Measurements from ENCODE around the gene CASQ2.

CASQ2 gene

DNA sequence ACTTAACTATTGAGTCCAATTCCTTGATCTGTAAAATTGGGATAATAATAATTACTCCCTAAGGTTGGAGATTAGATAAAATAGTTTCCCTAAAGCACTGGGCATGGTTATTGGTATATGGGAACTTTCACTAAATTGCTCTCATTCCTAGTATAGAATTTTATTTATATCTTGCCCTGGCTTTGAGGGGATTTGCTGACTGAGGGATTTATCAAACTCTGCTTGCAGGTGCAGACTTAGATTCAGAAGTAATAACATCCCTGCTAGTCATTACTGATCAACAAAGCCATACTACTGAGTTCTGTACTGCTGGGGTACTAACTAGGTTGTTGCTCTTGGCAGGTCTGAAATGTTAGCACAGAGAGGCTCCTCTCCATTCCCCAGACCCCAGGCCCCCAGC is 41.9 kb downstream of the CASQ2 start:
- no peak for DNase-seq

- no peak for DNase-seq
Measured at GRCh38 chr1:115726161-115726560, 42.4 kb downstream of the CASQ2 start.

- DNase-seq, result no peak
Measured at GRCh38 chr1:115725600-115725999, 42.9 kb downstream of the CASQ2 start.

- DNase-seq, result no peak
Measured at GRCh38 chr1:115723756-115724155, 44.8 kb downstream of the CASQ2 start.

DNA sequence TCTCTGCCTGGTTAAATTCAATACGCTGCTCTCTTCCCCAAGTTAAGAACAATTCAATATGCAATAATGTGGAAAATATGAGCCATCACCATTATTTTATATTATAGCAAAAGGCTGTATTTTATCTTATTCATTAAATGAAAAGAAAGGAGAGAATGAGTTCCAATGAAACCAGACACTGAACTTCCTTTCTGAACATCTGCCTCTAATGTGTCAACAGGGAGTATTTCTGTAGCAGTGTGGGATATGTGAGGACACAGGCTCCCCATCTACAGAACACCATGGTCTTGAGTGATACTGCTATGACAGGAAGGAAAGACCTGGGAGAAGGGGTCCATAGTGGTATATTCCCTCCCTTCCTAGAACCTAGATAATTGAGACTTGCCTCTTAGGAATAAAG is 46.3 kb downstream of the CASQ2 start:
- no peak for DNase-seq

DNA sequence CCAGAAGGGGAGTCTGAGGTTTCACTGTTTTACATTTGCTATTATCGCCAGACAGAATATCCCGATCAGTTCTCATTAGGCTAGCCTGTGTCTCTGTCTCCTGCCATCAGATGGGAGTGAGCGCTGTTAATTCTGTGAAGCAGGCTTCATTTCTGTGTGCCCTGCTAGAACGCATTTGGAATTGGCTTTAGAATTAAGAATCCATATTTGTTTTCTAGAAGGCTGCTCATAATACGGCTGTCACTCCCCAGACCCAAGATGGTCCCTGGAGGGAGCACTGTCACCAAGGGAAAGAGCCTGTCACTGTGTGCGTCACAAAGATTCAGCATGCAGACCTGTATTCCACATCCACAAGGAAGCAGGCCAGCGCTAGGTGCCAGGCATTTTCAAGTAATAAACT is 49.2 kb downstream of the CASQ2 start:
- no peak for DNase-seq

DNA sequence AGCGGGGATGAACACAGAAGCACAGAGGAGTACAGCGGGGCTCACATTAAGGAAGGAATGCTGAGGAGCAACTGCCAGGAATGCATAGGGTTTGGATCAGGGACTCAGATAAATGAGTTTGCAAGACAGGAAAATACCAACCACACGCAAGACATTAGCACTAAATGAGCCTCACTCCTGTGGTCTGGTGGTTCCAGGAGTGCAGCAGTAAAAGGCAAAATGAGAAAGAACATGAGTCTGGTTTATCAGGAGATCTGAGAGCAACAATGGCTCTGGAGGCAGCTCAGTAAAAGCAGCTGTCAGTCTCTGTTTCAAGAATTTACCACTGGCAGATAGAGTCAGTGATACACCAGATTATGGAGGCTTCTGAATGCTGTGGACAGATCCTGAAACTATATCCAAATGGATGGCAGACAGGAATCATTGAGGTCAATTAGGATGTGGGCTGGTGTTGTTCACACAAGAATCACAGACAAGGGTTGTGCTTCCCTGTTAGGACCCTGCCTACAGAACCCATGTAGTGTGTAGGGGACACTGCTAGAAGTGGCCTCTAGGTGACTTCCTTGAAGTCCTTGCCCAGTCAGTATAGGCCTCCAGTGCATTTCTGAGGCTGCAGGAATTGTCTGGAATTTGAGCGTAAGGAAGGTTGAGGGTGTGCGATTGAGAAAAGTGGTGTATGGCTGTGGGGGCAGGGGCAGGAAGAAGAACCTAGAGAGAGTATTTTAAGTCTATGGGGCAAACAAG is 50.3 kb downstream of the CASQ2 start:
- DNase-seq, result no peak

GRCh38 chr1:115717541-115717940 is 51.0 kb downstream of the CASQ2 start:
- DNase-seq, result no peak

GRCh38 chr1:115714572-115715141 is 53.9 kb downstream of the CASQ2 start:
- no peak for DNase-seq

- DNase-seq, result no peak
Measured at GRCh38 chr1:115713906-115714305, 54.6 kb downstream of the CASQ2 start.

DNA sequence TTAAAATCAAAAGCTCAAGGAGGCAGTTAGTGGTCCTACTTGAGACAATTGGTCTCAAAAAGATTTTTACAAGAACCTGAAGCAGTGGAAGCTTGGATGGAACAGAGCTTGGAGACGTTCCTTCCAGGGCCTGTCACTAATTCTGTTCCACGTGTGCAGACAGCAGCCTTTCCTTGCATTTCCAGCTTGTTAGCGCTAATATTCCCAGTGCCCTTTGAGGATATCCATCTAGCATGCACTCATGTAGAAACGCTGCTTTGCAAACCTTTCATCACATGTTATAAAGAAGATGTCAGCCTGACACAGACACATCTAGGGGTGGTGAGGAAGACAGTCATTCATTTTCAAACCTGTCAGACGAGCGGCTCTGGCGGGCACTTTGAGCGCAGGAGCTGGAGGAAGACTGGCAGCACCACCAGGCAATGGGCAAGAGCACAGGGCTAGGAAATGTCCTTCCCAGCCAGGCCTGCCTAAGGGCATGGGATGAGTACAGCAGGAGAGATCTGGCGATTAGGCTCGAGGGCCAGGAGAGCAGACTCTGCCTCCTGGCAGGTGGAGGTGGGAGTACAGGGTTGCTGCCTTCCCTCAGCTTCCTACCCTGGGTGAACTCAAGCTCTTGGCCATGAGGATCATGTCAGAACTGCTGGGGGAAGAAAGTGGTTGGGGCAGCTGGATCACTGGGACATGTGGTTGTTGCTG is 55.5 kb downstream of the CASQ2 start:
- DNase-seq, result no peak

- DNase-seq, result no peak
Measured at GRCh38 chr1:115710859-115711624, 57.5 kb downstream of the CASQ2 start.

DNA sequence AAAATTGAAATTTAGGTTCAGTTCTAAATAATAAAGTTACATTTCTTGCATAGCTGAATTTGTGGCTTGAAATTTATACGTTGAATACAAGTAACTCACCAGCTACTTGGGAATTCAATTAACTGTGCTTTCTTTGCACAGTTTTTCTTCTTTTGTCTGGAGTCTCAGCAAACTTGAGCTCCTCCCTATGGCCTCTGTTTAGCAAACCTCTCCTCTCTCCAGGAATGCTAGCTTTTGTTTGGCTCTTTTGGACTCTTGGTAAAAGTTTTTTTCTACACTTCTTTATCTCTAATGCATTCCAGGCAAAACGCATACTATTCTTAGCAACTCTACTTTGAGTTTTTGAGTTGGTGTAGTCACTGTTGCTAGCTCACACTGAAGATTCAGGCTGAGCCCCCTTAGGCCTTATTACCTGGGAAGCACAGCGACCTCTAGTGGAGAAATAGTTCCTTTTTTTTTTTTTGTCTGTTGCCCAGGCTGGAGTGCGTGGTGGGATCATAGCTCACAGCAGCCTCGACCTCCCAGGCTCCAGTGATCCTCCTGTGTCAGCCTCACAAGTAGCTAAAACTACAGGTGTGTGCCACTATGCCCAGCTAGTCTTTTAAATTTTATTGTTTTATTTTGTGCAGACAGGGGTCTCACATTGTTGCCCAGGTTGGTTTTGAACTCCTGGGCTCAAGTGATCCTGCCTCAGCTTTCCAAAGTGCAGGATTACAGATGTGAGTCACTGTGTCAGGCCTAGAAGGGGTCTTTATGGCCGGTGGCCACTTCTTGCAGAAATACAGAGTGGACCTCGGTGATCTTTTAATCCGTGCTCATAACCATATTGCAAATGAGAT is 61.7 kb downstream of the CASQ2 start:
- DNase-seq, result peak; percentile 19

DNA sequence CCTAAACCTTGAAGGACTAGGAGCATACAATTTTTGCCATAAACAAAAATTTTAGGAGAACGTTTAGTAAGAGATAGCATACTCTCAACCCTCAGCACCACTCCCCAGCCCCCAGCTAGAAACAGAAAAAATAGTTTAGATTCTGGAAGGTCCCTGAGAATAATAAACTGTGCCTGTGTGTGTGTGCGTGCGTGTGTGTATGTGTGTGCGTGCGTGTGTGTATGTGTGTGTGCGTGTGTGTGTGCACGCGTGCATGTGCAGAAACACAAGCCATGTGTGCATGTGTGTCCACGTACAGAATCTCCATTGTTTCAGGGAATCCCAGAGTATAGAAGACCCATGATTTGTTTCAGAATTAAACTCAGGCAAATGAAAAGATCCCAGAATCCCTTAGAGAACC is 62.6 kb downstream of the CASQ2 start:
- no peak for DNase-seq

DNA sequence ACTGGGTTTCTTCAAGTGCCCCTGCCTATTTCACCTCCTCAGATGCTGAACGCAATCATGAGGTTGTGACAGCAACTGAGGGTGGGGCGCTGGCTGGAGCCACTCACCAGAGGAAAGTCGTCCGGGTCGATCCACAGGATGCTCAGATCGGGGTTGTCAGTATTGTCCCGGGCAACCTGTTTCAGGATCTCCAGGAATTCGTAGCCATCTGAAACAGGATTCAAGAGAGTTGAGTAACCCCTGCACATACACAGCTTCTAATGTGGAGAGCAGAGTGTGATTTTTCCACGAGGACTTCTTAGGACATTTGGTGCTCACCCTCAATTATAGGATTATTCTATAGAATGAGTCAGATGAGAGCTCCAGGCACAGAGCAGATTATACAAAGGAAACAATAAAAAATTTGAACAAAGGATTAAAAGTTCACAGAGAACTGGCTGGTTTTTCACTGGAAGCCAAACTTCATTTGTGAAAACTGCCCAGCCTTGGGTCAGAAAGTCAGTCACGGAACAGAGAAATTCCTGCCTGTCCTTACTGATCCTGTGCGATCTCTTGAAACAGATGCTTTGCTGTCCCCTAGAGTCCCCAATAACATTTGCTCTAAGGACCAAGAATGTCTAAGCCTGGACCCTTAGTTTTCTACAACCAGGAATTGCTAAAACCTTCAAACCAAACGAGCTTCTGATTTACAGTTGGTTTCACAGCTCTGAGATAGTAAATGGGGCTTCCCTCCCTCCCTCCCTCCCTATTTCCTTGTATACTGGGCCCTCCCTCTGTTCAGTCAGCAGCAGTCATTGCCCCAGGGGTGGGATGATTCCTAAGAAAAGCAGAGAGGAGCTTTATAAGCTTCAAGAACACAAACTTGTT is 63.2 kb downstream of the CASQ2 start:
- no peak for DNase-seq

DNA sequence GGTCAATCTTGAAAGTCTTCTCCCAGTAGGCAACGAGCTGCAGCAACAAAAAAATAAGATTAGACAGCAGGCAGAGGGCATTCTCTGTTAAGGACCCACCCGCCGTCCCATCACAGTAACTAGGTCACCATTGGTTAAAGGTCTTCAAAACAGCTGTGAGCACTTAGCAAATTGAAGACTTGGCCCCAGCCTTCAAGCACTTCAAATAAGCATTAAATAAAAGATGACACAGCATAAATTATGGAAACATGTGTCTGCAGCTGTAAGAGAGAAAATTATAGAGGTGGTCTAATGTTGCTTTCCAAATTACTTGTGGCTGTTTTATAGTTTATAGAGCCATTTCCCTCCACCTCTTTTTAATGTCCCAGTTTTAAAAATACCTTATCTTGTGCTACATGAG is 65.6 kb downstream of the CASQ2 start:
- DNase-seq, result no peak

DNA sequence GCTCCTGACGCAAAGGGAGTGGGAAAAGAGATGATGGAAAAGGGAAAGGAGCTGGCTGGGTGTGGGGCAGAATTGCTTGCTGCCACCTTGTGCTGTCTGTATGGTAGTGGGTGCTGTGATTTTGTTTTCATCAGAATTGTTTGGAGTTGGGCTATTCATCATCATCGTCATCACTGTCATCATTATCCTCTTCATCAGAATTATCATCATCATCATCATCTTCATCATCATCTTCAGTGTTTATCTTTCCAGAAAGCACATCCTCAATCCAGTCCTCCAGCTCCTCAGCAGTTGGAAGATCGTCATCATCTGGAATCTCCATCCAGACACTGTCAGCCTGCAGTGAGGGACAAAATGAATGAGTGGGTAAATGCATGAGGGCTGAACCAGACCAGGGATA is 67.4 kb downstream of the CASQ2 start:
- DNase-seq, result no peak

DNA sequence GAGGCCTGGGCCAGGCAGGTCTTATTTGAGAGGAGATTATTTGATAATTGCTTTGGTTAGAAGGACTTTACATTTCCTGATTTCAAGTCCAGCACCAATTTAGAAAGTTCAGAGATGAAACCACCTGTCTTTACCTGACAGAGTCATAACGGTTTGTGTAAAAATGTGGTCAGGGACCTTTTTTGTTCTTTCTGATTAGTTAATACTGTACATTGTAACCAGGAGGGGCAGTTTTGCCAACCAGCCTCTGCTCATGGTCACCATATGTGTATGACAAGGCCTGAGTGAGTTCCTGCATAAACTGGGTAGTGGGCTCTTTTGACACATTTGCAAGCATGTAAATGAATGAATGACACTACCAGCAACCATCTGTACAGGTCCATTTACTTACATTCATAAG is 70.9 kb downstream of the CASQ2 start:
- no peak for DNase-seq

DNA sequence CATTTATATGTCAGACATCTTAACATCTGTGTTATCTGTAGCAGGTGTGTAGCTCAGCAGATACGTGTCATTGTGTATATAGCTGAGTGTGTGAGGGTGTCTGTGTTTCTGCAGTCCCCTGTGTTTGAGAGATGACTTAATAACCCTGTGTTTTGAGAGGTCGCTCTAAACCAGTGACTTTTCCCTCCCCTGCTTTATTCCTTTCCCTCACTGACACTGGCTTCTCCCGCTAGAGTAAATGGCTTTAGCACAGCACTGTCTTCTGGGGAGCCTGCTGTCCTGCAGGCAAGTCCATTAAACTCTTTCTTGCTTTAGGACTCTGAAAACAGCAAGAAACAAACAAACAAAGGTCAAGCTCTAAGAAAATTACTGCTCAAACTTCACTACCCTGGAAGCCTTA is 73.7 kb downstream of the CASQ2 start:
- DNase-seq, result no peak

GRCh38 chr1:115692224-115692623 is 76.3 kb downstream of the CASQ2 start:
- DNase-seq, result no peak

DNA sequence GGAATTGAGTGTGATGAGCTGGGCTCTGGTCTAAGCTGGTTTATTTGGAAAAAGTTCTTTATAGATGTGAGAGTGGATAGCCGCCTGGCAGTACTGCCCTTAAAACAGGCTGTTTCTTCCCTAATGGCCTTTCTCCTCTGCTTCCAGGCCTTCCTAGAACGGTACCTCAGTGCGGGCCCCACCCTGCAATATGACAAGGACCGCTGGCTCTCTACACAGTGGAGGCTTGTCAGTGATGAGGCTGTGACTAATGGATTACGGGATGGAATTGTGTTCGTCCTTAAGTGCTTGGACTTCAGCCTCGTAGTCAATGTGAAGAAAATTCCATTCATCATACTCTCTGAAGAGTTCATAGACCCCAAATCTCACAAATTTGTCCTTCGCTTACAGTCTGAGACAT is 77.5 kb downstream of the CASQ2 start:
- DNase-seq, result no peak

GRCh38 chr1:115687744-115688143 is 80.8 kb downstream of the CASQ2 start:
- no peak for DNase-seq

All from CD4-positive, alpha-beta T cell treated with Interleukin-4 for 4 hours (primary cell).